Left lung (tissue), 10 donors: ENCODE data around the gene SLCO3A1. TPM values are rescaled to one million over a fixed set of nuclear protein-coding genes. Genes with fewer than 3 reads are reported as not detected.
"Not testable (repeated sequence)": the region's sequence is repeated elsewhere in the genome, so short reads cannot be mapped to it uniquely, and the experiment has no call there.

Experiments
- ATAC-seq: fragments of 200-7000 bp; cut with Tn5 transposase; one replicate; pipeline ENCODE4 v1.9.1; 2020; ENCODE audit warnings: moderate library complexity
- DNase-seq, 4 donors: peaks; one replicate each; pipeline ENCODE4 v3.0.0-alpha.2; 2013 to 2020
- H3K27ac ChIP-seq, 2 donors: fragments of 200-600 bp; sonication (generic) in 1 of 2; one replicate each; pipeline versions ENCODE4 v1.5.0 to v1.8.0; 2020 to 2021
- H3K27me3 ChIP-seq, 2 donors: fragments of 200-600 bp; sonication (generic) in 1 of 2; one replicate each; pipeline versions ENCODE4 v1.5.0 to v1.8.0; 2020 to 2021
- H3K36me3 ChIP-seq, 2 donors: fragments of 200-600 bp; sonication (generic) in 1 of 2; one replicate each; pipeline versions ENCODE4 v1.5.0 to v1.8.0; 2020 to 2021
- H3K4me1 ChIP-seq, 2 donors: fragments of 200-600 bp; one replicate each; pipeline ENCODE4 v1.8.0; 2021
- H3K4me3 ChIP-seq, 2 donors: fragments of 200-600 bp; sonication (generic) in 1 of 2; one replicate each; pipeline versions ENCODE4 v1.5.0 to v1.8.0; 2020 to 2021; ENCODE audit warnings: mild to moderate bottlenecking in 1 of 2
- H3K9me3 ChIP-seq, 2 donors: fragments of 200-600 bp; sonication (generic) in 1 of 2; one replicate each; pipeline versions ENCODE4 v1.5.0 to v1.8.0; 2020 to 2021
- CTCF ChIP-seq, 2 donors: fragments of 200-600 bp; sonication (generic) in 1 of 2; IDR thresholded peaks; one replicate each; pipeline versions ENCODE4 v1.5.0 to v1.8.0; 2021; ENCODE audit warnings: antibody characterized with exemption in 2 of 2
- intact Hi-C, 2 donors: fragments of 100-400 bp; cut with DNase I; formaldehyde crosslinking; loops; one replicate each; pipeline versions ENCODE4 v1.11.2 to v1.14.2; 2022
- polyA plus RNA-seq, 6 donors: library from polyadenylated mRNA; unstranded; fragments of 120-200 nt; gene quantifications; one replicate each; pipeline ENCODE4 v1.2.1, GENCODE V29; 2013; ENCODE audit not compliant: insufficient read length in 6 of 6
- total RNA-seq, 2 donors: library from RNA; stranded (reverse); fragmentation: NEBNext Ultra II Directional; extraction: Animal tissue kit (Norgen Biotek cat#: 25700); gene quantifications; one replicate each; pipeline ENCODE4 v1.2.1, GENCODE V29; 2021
- donor health status: DM: no; HTN: yes; CAD: no.
- donor health status: DM: no; HTN: no; CAD: no.

Gene SLCO3A1
- total and polyA plus RNA-seq, 8 donors = 7.7 to 49.0 (median 11.9) TPM

- Histone ChIP-seq H3K4me1 (no peaks in the 10 kb centered on the region), H3K9me3 (no peaks in the 10 kb centered on the region), H3K27ac (no peak overlapping the region), H3K36me3 (no peaks in the 10 kb centered on the region), H3K27me3 (no peaks in the 10 kb centered on the region), H3K4me3 (no peak overlapping the region)
- no peak for ATAC-seq
- no peak for TF ChIP-seq CTCF (IDR thresholded peaks at IDR 0.05)
- intact Hi-C loops = no loop called here
- no peak for DNase-seq
These were observed 347.4 kb downstream of the SLCO3A1 start for GRCh38 chr15:92200891-92201290.

GRCh38 chr15:92205255-92205739, 351.8 kb downstream of the SLCO3A1 start:
- no peaks in the 10 kb centered on the region for H3K27me3 ChIP-seq
- no peak overlapping the region for H3K4me3 ChIP-seq
- no peak overlapping the region for H3K27ac ChIP-seq
- peaks cover 0 to 4% of the 10 kb centered on the region in 2 donors for H3K9me3 ChIP-seq
- intact Hi-C loops = no loop called here
- peak in 2 of 4 donors; percentile 3 to 16 for DNase-seq
- no peak for TF ChIP-seq CTCF (IDR thresholded peaks at IDR 0.05)
- no peaks in the 10 kb centered on the region for H3K4me1 ChIP-seq
- no peak for ATAC-seq
- H3K36me3 ChIP-seq = no peaks in the 10 kb centered on the region

- intact Hi-C loops, H3K4me1 ChIP-seq, H3K4me3 ChIP-seq, H3K27me3 ChIP-seq, H3K36me3 ChIP-seq, DNase-seq, H3K27ac ChIP-seq, H3K9me3 ChIP-seq, ATAC-seq: not testable (repeated sequence)
These were observed 354.1 kb downstream of the SLCO3A1 start for GRCh38 chr15:92207601-92208000.
